K562 (cell line): Measurements from ENCODE around the gene WDR64. TPM values are rescaled to one million over a fixed set of nuclear protein-coding genes. Genes with fewer than 3 reads are reported as not detected.
A peak's percentile ranks its signal among the peaks of the same experiment; 100 is the strongest.

Source experiments
- ASH1L ChIP-seq: fragments of 450-650 bp; IDR thresholded peaks from 2 replicates; pipeline ENCODE4 v1.6.1; 2018; ENCODE audit warnings: borderline replicate concordance, mild to moderate bottlenecking, low read depth; ENCODE audit not compliant: partially characterized antibody
- ELF2 ChIP-seq: fragments of 250-450 bp; sonication (Bioruptor Pico); IDR thresholded peaks from 2 replicates; pipeline ENCODE4 v1.5.0; 2021; ENCODE audit warnings: mild to moderate bottlenecking
- EZH2 ChIP-seq: IDR thresholded peaks from 2 replicates; pipeline ENCODE4 v1.6.1; 2012; ENCODE audit warnings: low read depth, mild to moderate bottlenecking, inconsistent platforms, low read length, borderline replicate concordance
- FOXP1 ChIP-seq: sonication (generic); formaldehyde crosslinking; IDR thresholded peaks from 2 replicates; pipeline ENCODE4 v1.8.0; 2022; ENCODE audit warnings: mild to moderate bottlenecking, missing genetic modification reagents
- HDAC8 ChIP-seq: fragments of 450-650 bp; IDR thresholded peaks from 2 replicates; pipeline ENCODE4 v1.6.1; 2016; ENCODE audit warnings: mild to moderate bottlenecking, missing genetic modification characterization, moderate library complexity, missing compliant biosample characterization
- PTBP1 ChIP-seq: fragments of 200-400 bp; formaldehyde crosslinking; IDR thresholded peaks from 2 replicates; pipeline ENCODE4 v1.6.1; 2017; ENCODE audit warnings: low read depth, low read length
- PURB ChIP-seq: sonication (generic); formaldehyde crosslinking; IDR thresholded peaks from 2 replicates; pipeline ENCODE4 v1.9.0; 2021; ENCODE audit warnings: low read depth, mild to moderate bottlenecking, missing genetic modification reagents
- THRAP3 ChIP-seq: fragments of 450-650 bp; IDR thresholded peaks from 2 replicates; pipeline ENCODE4 v1.6.1; 2016; ENCODE audit warnings: mild to moderate bottlenecking, inconsistent platforms, borderline replicate concordance
- YY1 ChIP-seq, 3 experiments: IDR thresholded peaks; 2 replicates each; pipeline ENCODE4 v1.6.1; 2011; ENCODE audit warnings: low read length in 2 of 3, mild to moderate bottlenecking in 2 of 3, moderate library complexity in 2 of 3, borderline replicate concordance in 1 of 3, control low read depth in 1 of 3, low read depth in 1 of 3; ENCODE audit not compliant: insufficient read depth in 3 of 3, insufficient replicate concordance in 2 of 3, control insufficient read depth in 1 of 3, insufficient read length in 1 of 3; ENCODE audit errors: extremely low read depth in 1 of 3
- ZFP30 ChIP-seq: fragments of 250-450 bp; sonication (Bioruptor Pico); IDR thresholded peaks from 2 replicates; pipeline ENCODE4 v1.8.0; 2022; ENCODE audit warnings: moderate library complexity, mild to moderate bottlenecking, inconsistent platforms, borderline replicate concordance
- ZFX ChIP-seq: sonication (generic); formaldehyde crosslinking; IDR thresholded peaks from 2 replicates; pipeline ENCODE4 v1.8.0; 2022; ENCODE audit warnings: mild to moderate bottlenecking, missing genetic modification reagents, moderate library complexity
- ZNF253 ChIP-seq: fragments of 250-450 bp; sonication (Bioruptor Pico); conservative IDR thresholded peaks from 2 replicates; pipeline ENCODE4 v1.6.1; 2021; ENCODE audit warnings: mild to moderate bottlenecking
- ZNF347 ChIP-seq: fragments of 450-650 bp; formaldehyde crosslinking; IDR thresholded peaks from 2 replicates; pipeline ENCODE4 v1.4.0; 2020; ENCODE audit warnings: low read depth, mild to moderate bottlenecking, moderate library complexity
- ZNF445 ChIP-seq: fragments of 250-450 bp; sonication (Bioruptor Pico); IDR thresholded peaks from 2 replicates; pipeline ENCODE4 v1.4.0; 2020; ENCODE audit warnings: low read depth, mild to moderate bottlenecking, moderate library complexity
- ZNF561 ChIP-seq: fragments of 450-650 bp; formaldehyde crosslinking; conservative IDR thresholded peaks from 2 replicates; pipeline ENCODE4 v1.4.0; 2020; ENCODE audit warnings: mild to moderate bottlenecking, moderate library complexity
- ZNF583 ChIP-seq: fragments of 250-450 bp; sonication (Bioruptor Pico); IDR thresholded peaks from 2 replicates; pipeline ENCODE4 v1.4.0; 2020
- ZNF696 ChIP-seq: fragments of 250-450 bp; sonication (Bioruptor Pico); conservative IDR thresholded peaks from 2 replicates; pipeline ENCODE4 v1.4.0; 2020; ENCODE audit warnings: mild to moderate bottlenecking, moderate library complexity
- ZSCAN32 ChIP-seq: fragments of 450-650 bp; formaldehyde crosslinking; IDR thresholded peaks from 2 replicates; pipeline ENCODE4 v1.4.0; 2020; ENCODE audit warnings: mild to moderate bottlenecking, moderate library complexity
- polyA plus RNA-seq, 8 experiments: library from polyadenylated mRNA; depleted of rRNA in 4 of 8; stranded (reverse) in 5 of 8; unstranded in 3 of 8; fragments of >200 nt; fragmentation: Nextera tagmentation in 2 of 8; fragmentation: Illumina TruSeq in 1 of 8; extraction: Ambion mirVana in 2 of 8; extraction: Trizol in 1 of 8; gene quantifications; 2 replicates each; pipeline versions ENCODE4 v1.2.1 to v1.2.3, GENCODE V29; 2011 to 2014; ENCODE audit warnings: inconsistent platforms in 1 of 8, missing spikeins in 1 of 8
- total RNA-seq, 7 experiments: library from RNA; depleted of rRNA in 6 of 7; stranded (reverse); fragments of >200 nt in 6 of 7; fragmentation: Illumina TruSeq in 2 of 7; extraction: Trizol in 2 of 7; gene quantifications; 2 replicates each; pipeline versions ENCODE4 v1.2.1 to v1.2.3, GENCODE V29; 2011 to 2021; ENCODE audit warnings: low replicate concordance in 1 of 7
- TF ChIP-seq, protein P1 (sequence below): sonication (generic); formaldehyde crosslinking; IDR thresholded peaks from 2 replicates; pipeline ENCODE4 v1.8.0; 2022; ENCODE audit warnings: mild to moderate bottlenecking, low read depth, missing genetic modification reagents
- TF ChIP-seq, protein P2 (sequence below): fragments of 450-650 bp; IDR thresholded peaks from 2 replicates; pipeline ENCODE4 v1.6.1; 2018; ENCODE audit warnings: mild to moderate bottlenecking, low read depth; ENCODE audit not compliant: partially characterized antibody
- TF ChIP-seq, protein P3 (sequence below): sonication (generic); formaldehyde crosslinking; IDR thresholded peaks from 2 replicates; pipeline ENCODE4 v1.8.0; 2022; ENCODE audit warnings: missing genetic modification reagents, mild to moderate bottlenecking, borderline replicate concordance
- TF ChIP-seq, protein P4 (sequence below): fragments of 450-650 bp; conservative IDR thresholded peaks from 2 replicates; pipeline ENCODE4 v1.6.1; 2016; ENCODE audit warnings: missing genetic modification characterization, low read depth, mild to moderate bottlenecking, control low read depth, missing compliant biosample characterization

Gene WDR64
- total and polyA plus RNA-seq, 9 of the 15 experiments (the other 6 are each of a cell fraction or from before 2014, with no cell fraction given) = 0.06 to 0.29 (median 0.19) TPM; not detected in 5

DNA sequence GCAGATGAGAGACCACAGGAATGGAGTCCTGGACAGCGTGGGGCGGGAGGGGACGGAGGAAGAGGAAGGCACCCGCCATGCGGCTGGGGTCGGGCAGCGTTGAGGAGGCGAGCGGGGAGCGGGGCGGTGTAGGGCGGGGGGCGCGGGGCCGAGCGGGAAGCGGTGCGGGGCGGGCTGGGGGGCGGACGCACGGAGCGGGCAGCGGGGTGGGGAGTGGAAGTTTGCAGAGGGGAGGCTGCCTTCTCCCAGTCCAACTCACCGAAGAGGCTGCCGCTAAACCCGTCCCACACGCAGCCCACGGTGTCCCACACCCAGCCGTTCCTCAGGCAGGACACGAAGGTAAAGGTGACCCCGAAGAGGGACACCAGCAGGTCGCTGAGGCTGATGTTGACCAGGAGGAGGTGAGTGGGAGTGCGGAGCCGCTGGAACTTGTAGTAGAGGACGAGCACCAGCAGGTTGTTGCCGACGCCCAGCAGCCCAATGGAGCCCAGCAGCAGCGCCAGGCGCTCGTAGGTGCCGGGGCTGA, 12.4 kb upstream of the WDR64 start (continued):
- no peak for TF ChIP-seq ELF2 (CRISPR knock-in tag)
- TF ChIP-seq ZFX (CRISPR knock-in tag) = 0 out of 2 replicates have a peak, but pooled peaks have one; percentile 36
- no peak for TF ChIP-seq ASH1L
- TF ChIP-seq THRAP3 = no peak
- TF ChIP-seq ZNF445 (CRISPR knock-in tag) = no peak
- peak in 1 of 3 experiments; percentile 74 for TF ChIP-seq YY1 (IDR thresholded peaks at IDR 0.05; ENCODE audit: borderline replicate concordance in 1 of 3, control insufficient read depth in 1 of 3, extremely low read depth in 1 of 3, insufficient read depth in 3 of 3, insufficient read length in 1 of 3, insufficient replicate concordance in 2 of 3, low read depth in 1 of 3, low read length in 2 of 3)
- TF ChIP-seq HDAC8 (tag) = peak; percentile 48; the same call in 1 of the 2 replicates
- TF ChIP-seq PTBP1 = no peak
- TF ChIP-seq ZSCAN32 (CRISPR knock-in tag) = no peak
- no peak for TF ChIP-seq ZNF696 (CRISPR knock-in tag)
- TF ChIP-seq, protein P1, sequence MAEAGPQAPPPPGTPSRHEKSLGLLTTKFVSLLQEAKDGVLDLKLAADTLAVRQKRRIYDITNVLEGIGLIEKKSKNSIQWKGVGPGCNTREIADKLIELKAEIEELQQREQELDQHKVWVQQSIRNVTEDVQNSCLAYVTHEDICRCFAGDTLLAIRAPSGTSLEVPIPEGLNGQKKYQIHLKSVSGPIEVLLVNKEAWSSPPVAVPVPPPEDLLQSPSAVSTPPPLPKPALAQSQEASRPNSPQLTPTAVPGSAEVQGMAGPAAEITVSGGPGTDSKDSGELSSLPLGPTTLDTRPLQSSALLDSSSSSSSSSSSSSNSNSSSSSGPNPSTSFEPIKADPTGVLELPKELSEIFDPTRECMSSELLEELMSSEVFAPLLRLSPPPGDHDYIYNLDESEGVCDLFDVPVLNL (CRISPR knock-in tag) = 0 out of 2 replicates have a peak, but pooled peaks have one; percentile 14
- TF ChIP-seq, protein P2, sequence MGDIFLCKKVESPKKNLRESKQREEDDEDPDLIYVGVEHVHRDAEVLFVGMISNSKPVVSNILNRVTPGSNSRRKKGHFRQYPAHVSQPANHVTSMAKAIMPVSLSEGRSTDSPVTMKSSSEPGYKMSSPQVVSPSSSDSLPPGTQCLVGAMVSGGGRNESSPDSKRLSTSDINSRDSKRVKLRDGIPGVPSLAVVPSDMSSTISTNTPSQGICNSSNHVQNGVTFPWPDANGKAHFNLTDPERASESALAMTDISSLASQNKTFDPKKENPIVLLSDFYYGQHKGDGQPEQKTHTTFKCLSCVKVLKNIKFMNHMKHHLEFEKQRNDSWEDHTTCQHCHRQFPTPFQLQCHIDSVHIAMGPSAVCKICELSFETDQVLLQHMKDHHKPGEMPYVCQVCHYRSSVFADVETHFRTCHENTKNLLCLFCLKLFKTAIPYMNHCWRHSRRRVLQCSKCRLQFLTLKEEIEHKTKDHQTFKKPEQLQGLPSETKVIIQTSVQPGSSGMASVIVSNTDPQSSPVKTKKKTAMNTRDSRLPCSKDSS = no peak
- TF ChIP-seq, protein P3, sequence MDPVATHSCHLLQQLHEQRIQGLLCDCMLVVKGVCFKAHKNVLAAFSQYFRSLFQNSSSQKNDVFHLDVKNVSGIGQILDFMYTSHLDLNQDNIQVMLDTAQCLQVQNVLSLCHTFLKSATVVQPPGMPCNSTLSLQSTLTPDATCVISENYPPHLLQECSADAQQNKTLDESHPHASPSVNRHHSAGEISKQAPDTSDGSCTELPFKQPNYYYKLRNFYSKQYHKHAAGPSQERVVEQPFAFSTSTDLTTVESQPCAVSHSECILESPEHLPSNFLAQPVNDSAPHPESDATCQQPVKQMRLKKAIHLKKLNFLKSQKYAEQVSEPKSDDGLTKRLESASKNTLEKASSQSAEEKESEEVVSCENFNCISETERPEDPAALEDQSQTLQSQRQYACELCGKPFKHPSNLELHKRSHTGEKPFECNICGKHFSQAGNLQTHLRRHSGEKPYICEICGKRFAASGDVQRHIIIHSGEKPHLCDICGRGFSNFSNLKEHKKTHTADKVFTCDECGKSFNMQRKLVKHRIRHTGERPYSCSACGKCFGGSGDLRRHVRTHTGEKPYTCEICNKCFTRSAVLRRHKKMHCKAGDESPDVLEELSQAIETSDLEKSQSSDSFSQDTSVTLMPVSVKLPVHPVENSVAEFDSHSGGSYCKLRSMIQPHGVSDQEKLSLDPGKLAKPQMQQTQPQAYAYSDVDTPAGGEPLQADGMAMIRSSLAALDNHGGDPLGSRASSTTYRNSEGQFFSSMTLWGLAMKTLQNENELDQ = no peak
- TF ChIP-seq, protein P4, sequence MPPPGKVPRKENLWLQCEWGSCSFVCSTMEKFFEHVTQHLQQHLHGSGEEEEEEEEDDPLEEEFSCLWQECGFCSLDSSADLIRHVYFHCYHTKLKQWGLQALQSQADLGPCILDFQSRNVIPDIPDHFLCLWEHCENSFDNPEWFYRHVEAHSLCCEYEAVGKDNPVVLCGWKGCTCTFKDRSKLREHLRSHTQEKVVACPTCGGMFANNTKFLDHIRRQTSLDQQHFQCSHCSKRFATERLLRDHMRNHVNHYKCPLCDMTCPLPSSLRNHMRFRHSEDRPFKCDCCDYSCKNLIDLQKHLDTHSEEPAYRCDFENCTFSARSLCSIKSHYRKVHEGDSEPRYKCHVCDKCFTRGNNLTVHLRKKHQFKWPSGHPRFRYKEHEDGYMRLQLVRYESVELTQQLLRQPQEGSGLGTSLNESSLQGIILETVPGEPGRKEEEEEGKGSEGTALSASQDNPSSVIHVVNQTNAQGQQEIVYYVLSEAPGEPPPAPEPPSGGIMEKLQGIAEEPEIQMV (tag) = no peak
- no peak for TF ChIP-seq EZH2
- no peak for TF ChIP-seq PURB (CRISPR knock-in tag)
- no peak for TF ChIP-seq ZNF583 (CRISPR knock-in tag)
- TF ChIP-seq ZNF347 (CRISPR knock-in tag) = no peak
- TF ChIP-seq ZNF253 (CRISPR knock-in tag) = no peak
- TF ChIP-seq ZFP30 (CRISPR knock-in tag) = no peak
- no peak for TF ChIP-seq ZNF561 (CRISPR knock-in tag)
- TF ChIP-seq FOXP1 (CRISPR knock-in tag) = no peak
